DND-41 (cell line): ENCODE data around the gene JAKMIP1.

ENCODE experiments used
- ATAC-seq: fragments of 200-7000 bp; cut with Tn5 transposase; 3 replicates; pipeline ENCODE4 v1.9.1; 2021; ENCODE audit warnings: low read depth; ENCODE audit not compliant: insufficient read depth
- DNase-seq: peaks from one replicate; pipeline ENCODE4 v3.0.0-alpha.2; 2020
- H2AFZ ChIP-seq: 2 replicates; pipeline ENCODE4 v1.6.0; 2012; ENCODE audit warnings: low read depth, low read length
- H3K27ac ChIP-seq: 2 replicates; pipeline ENCODE4 v1.5.1; 2012; ENCODE audit warnings: low read length, inconsistent platforms
- H3K27me3 ChIP-seq: fragments of 200-600 bp; sonication (generic); 2 replicates; pipeline ENCODE4 v1.6.0; 2012; ENCODE audit warnings: low read length, mild to moderate bottlenecking, inconsistent platforms; ENCODE audit not compliant: insufficient read depth, poor library complexity
- H3K36me3 ChIP-seq: 2 replicates; pipeline ENCODE4 v1.5.1; 2012; ENCODE audit warnings: low read length, inconsistent platforms; ENCODE audit not compliant: insufficient read depth
- H3K4me1 ChIP-seq: 2 replicates; pipeline ENCODE4 v1.5.1; 2012; ENCODE audit warnings: mild to moderate bottlenecking, low read length; ENCODE audit not compliant: insufficient read depth
- H3K4me2 ChIP-seq: 2 replicates; pipeline ENCODE4 v1.6.0; 2012; ENCODE audit warnings: mild to moderate bottlenecking, moderate library complexity, low read length, inconsistent platforms; ENCODE audit not compliant: insufficient read depth
- H3K4me3 ChIP-seq, 2 experiments: fragments of 200-600 bp in 1 of 2; shearing (Covaris generic) in 1 of 2; 2 replicates each; pipeline ENCODE4 v1.5.1; 2012 to 2016; ENCODE audit warnings: inconsistent platforms in 2 of 2, low read length in 2 of 2, mild to moderate bottlenecking in 2 of 2, low read depth in 1 of 2, moderate library complexity in 1 of 2
- H3K79me2 ChIP-seq: 2 replicates; pipeline ENCODE4 v1.6.0; 2012; ENCODE audit warnings: low read length, inconsistent platforms; ENCODE audit not compliant: insufficient read depth
- H3K9ac ChIP-seq: 2 replicates; pipeline ENCODE4 v1.6.0; 2012; ENCODE audit warnings: low read depth, mild to moderate bottlenecking, inconsistent platforms, low read length, moderate library complexity
- H3K9me3 ChIP-seq: 2 replicates; pipeline ENCODE4 v1.5.1; 2012; ENCODE audit warnings: low read length, moderate library complexity, mild to moderate bottlenecking, inconsistent platforms; ENCODE audit not compliant: insufficient read depth, severe bottlenecking
- H4K20me1 ChIP-seq: 2 replicates; pipeline ENCODE4 v1.6.0; 2012; ENCODE audit warnings: low read length; ENCODE audit not compliant: insufficient read depth
- EZH2 ChIP-seq: IDR thresholded peaks from 3 replicates; pipeline ENCODE4 v1.6.1; 2012; ENCODE audit warnings: borderline replicate concordance, low read depth, mild to moderate bottlenecking, moderate library complexity, low read length, inconsistent platforms; ENCODE audit not compliant: severe bottlenecking
- TF ChIP-seq, protein P1 (sequence below): IDR thresholded peaks from 2 replicates; pipeline ENCODE4 v1.5.1; 2012; ENCODE audit warnings: borderline replicate concordance, low read length, moderate library complexity, mild to moderate bottlenecking; ENCODE audit not compliant: poor library complexity, severe bottlenecking; ENCODE audit errors: extremely low read depth

Gene JAKMIP1

DNA sequence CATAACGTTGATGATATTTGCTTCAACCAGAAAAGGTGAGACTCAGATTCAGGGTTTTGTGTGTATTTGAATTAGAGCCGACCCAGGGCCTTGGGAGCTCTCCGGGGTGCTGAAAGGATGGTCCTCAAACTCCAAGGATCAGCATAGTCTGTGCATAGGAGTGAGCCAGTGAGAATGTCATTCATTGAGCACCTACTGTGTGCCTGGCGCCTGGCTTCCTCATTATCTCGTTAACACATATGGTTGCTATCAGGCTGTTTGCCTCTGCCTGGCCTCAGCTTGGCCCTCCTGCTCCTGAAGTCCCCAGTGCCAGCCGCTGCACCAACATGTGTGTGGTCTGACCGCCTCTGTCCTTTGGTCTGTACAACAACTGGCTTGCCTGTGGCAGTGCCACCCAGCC, 25.1 kb upstream of the JAKMIP1 start:
- H3K27me3 ChIP-seq = no peaks in the 10 kb centered on the region
- no peaks in the 10 kb centered on the region for H3K79me2 ChIP-seq
- H3K36me3 ChIP-seq = no peaks in the 10 kb centered on the region
- H3K4me1 ChIP-seq = no peaks in the 10 kb centered on the region
- H3K4me3 ChIP-seq = no peak overlapping the region
- H3K4me2 ChIP-seq = no peak overlapping the region
- DNase-seq (peak; percentile 64), ATAC-seq (peak; percentile 79)
- TF ChIP-seq, protein P1, sequence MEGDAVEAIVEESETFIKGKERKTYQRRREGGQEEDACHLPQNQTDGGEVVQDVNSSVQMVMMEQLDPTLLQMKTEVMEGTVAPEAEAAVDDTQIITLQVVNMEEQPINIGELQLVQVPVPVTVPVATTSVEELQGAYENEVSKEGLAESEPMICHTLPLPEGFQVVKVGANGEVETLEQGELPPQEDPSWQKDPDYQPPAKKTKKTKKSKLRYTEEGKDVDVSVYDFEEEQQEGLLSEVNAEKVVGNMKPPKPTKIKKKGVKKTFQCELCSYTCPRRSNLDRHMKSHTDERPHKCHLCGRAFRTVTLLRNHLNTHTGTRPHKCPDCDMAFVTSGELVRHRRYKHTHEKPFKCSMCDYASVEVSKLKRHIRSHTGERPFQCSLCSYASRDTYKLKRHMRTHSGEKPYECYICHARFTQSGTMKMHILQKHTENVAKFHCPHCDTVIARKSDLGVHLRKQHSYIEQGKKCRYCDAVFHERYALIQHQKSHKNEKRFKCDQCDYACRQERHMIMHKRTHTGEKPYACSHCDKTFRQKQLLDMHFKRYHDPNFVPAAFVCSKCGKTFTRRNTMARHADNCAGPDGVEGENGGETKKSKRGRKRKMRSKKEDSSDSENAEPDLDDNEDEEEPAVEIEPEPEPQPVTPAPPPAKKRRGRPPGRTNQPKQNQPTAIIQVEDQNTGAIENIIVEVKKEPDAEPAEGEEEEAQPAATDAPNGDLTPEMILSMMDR = no peak
- TF ChIP-seq EZH2 = no peak
- H3K9me3 ChIP-seq = no peaks in the 10 kb centered on the region
- H2AFZ ChIP-seq = no peak overlapping the region
- no peak overlapping the region for H3K27ac ChIP-seq
- H4K20me1 ChIP-seq = peaks cover 13% of the 10 kb centered on the region
- no peak overlapping the region for H3K9ac ChIP-seq

- Histone ChIP-seq H3K9ac (no peak overlapping the region), H3K27ac (no peak overlapping the region), H3K79me2 (no peaks in the 10 kb centered on the region), H3K4me1 (no peaks in the 10 kb centered on the region), H3K9me3 (no peaks in the 10 kb centered on the region), H3K4me2 (no peak overlapping the region), H3K4me3 (no peak overlapping the region), H3K36me3 (no peaks in the 10 kb centered on the region), H3K27me3 (no peaks in the 10 kb centered on the region), H2AFZ (no peak overlapping the region), H4K20me1 (peaks cover 13% of the 10 kb centered on the region; the same call in 1 of the 2 replicates)
- no peak for TF ChIP-seq EZH2
- TF ChIP-seq, protein P1 = no peak
- ATAC-seq = no peak
- DNase-seq = no peak
These were observed 24.4 kb upstream of the JAKMIP1 start for GRCh38 chr4:6224735-6225134.

DNA sequence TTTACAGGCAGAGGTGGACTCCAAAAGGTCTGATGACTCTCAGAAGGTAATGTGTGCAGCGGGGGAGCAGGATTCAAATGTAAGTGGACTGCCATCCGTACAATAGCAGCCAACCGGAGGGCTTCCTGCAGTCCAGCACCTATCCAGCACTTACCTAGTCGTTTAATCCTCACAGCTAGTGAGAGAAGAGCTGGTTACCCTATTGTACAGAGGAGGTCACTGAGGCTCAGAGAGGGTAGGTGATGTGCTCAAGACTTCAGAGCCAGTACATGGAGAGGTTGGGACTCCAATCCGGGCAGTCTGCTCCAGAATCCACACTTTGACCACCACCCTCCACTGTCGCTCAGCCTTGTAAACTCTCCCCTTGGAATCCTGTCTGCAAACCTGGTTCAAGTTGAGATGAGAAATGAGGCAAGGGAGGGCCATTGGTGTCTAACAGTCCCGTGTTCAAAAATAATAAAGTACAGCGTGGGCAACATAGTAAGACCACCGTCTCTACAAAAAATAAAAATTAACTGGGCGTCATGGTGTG, 22.5 kb upstream of the JAKMIP1 start:
- H3K9ac ChIP-seq = no peak overlapping the region
- H3K27ac ChIP-seq = no peak overlapping the region
- TF ChIP-seq, protein P1 = no peak
- no peak for TF ChIP-seq EZH2
- H3K4me3 ChIP-seq = no peak overlapping the region
- H3K27me3 ChIP-seq = no peaks in the 10 kb centered on the region
- no peak for ATAC-seq
- no peak overlapping the region for H3K4me2 ChIP-seq
- no peak overlapping the region for H2AFZ ChIP-seq
- H3K79me2 ChIP-seq = no peaks in the 10 kb centered on the region
- DNase-seq = no peak
- H3K9me3 ChIP-seq = no peaks in the 10 kb centered on the region
- H4K20me1 ChIP-seq = peaks cover 13% of the 10 kb centered on the region; the same call in 1 of the 2 replicates
- no peaks in the 10 kb centered on the region for H3K4me1 ChIP-seq
- no peaks in the 10 kb centered on the region for H3K36me3 ChIP-seq
